ENCODE data around the gene DAB2IP. TPM values are rescaled to one million over a fixed set of nuclear protein-coding genes. Genes with fewer than 3 reads are reported as not detected.

DAB2IP gene
- total and polyA plus RNA-seq, 4 donors = 19.4 to 75.0 (median 28.7) TPM

DNA sequence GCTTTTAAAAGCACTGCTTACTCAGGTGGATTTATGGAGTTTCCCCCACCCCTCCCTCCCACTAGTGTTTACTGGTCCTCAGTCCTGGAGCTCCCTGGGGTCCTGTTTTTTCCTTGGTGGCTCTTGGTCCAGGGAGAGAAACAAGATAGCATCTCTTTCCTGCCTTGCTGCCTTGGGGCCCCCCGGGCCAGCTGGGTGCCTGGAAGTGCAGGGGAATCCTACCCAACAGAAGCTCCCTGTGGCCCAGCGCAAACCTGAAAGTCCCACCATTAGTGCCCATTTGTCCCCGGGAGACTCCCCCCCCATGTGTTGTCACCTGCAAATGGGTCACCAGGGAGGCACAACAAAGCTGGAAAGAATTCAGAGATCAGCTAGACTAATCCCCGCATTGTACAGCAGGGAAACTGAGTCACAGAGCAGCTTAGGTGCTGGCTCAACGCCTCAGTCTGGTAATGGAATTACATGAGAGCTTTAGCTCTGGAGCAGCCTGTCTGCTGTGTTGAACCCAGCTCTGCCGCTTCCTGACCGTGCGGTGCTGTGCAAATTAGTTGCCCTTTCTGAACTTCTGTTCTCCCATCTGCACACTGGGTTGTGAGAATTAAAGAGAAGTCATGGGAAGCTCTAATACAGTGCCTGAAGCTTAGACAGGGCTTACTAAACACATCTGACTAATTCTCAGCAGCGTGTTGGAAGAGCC, 38.2 kb downstream of the DAB2IP start:
- Histone ChIP-seq H3K4me3 (no peak overlapping the region), H3K4me1 (ENCODE audit: control insufficient read depth in 5 of 5, insufficient read depth in 5 of 5, low read length in 5 of 5) (peaks cover 0 to 20% (median 4%) of the 10 kb centered on the region in 5 donors), H3K9me3 (ENCODE audit: control insufficient read depth in 4 of 4, insufficient read depth in 3 of 4, low read length in 3 of 4) (no peaks in the 10 kb centered on the region), H3K9ac (ENCODE audit: insufficient read depth in 1 of 2, low read length in 2 of 2) (no peak overlapping the region), H3K27ac (ENCODE audit: low read depth in 1 of 2, low read length in 1 of 2) (no peak overlapping the region), H3K36me3 (ENCODE audit: control insufficient read depth in 4 of 4, insufficient read depth in 4 of 4, low read length in 4 of 4) (peaks cover 0 to 4% (median 0%) of the 10 kb centered on the region in 4 donors), H3K27me3 (ENCODE audit: control insufficient read depth in 3 of 3, insufficient read depth in 3 of 3, low read length in 2 of 3) (no peaks in the 10 kb centered on the region)
- ATAC-seq (ENCODE audit: insufficient read depth, low FRiP score) = no peak
- 92 to 94% methylated on average over 9 of the region's 9 CpGs for WGBS, 2 donors
- no peak for DNase-seq
- TF ChIP-seq, protein P1, sequence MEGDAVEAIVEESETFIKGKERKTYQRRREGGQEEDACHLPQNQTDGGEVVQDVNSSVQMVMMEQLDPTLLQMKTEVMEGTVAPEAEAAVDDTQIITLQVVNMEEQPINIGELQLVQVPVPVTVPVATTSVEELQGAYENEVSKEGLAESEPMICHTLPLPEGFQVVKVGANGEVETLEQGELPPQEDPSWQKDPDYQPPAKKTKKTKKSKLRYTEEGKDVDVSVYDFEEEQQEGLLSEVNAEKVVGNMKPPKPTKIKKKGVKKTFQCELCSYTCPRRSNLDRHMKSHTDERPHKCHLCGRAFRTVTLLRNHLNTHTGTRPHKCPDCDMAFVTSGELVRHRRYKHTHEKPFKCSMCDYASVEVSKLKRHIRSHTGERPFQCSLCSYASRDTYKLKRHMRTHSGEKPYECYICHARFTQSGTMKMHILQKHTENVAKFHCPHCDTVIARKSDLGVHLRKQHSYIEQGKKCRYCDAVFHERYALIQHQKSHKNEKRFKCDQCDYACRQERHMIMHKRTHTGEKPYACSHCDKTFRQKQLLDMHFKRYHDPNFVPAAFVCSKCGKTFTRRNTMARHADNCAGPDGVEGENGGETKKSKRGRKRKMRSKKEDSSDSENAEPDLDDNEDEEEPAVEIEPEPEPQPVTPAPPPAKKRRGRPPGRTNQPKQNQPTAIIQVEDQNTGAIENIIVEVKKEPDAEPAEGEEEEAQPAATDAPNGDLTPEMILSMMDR (IDR thresholded peaks at IDR 0.05; ENCODE audit: control extremely low read depth, extremely low read depth) = no peak

DNA sequence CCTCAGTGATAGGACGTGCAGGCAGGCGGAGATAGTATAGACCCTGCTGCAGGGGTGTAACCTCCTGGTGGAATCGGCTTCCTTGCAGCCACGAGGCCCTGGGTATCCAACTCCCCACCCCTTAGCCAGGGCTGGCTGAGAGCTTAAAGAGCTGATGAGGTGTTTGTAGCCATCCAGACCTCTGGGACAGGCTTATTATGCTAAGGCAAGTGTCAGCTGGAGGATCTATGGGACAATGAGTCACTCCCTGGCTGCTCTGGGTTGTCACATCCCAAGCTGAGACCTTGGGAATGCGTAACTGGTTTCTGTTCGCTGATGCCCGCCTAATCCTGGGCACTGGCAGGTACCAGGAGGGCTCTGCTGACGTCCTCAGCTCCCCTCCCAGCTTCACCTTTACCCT, 38.9 kb downstream of the DAB2IP start:
- TF ChIP-seq, protein P1 (IDR thresholded peaks at IDR 0.05; ENCODE audit: control extremely low read depth, extremely low read depth) = no peak
- peaks cover 0 to 4% (median 0%) of the 10 kb centered on the region in 4 donors for H3K36me3 ChIP-seq (ENCODE audit: control insufficient read depth in 4 of 4, insufficient read depth in 4 of 4, low read length in 4 of 4)
- no peak overlapping the region for H3K9ac ChIP-seq (ENCODE audit: insufficient read depth in 1 of 2, low read length in 2 of 2)
- no peaks in the 10 kb centered on the region for H3K27me3 ChIP-seq (ENCODE audit: control insufficient read depth in 3 of 3, insufficient read depth in 3 of 3, low read length in 2 of 3)
- DNase-seq (peak in 1 of 3 donors; percentile 13), ATAC-seq (ENCODE audit: insufficient read depth, low FRiP score) (no peak)
- H3K4me3 ChIP-seq = no peak overlapping the region
- H3K9me3 ChIP-seq (ENCODE audit: control insufficient read depth in 4 of 4, insufficient read depth in 3 of 4, low read length in 3 of 4) = no peaks in the 10 kb centered on the region
- 85 to 88% methylated on average over 8 of the region's 8 CpGs for WGBS, 2 donors
- no peak overlapping the region for H3K27ac ChIP-seq (ENCODE audit: low read depth in 1 of 2, low read length in 1 of 2)
- peaks cover 0 to 20% (median 4%) of the 10 kb centered on the region in 5 donors for H3K4me1 ChIP-seq (ENCODE audit: control insufficient read depth in 5 of 5, insufficient read depth in 5 of 5, low read length in 5 of 5)

DNA sequence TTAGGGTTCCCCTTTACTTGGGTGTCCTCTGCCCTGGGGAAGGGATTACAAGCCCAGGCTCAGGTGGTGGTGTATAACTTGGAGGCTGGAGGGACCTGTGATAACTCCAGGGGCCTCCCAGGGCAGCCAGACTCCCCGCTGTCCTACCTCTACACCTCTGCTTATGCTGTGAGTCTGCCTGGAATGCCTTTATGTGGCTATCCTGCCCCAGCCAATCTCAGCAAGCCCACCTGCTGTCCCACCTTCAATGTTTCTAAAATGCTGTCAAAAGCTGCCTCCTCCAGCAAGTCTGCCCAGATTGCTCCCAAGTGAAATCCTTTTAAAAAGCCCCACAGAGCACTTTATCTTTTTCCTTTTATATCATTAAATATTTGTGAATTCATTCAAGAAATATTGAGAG, 39.3 kb downstream of the DAB2IP start:
- no peak for ATAC-seq (ENCODE audit: insufficient read depth, low FRiP score)
- no peaks in the 10 kb centered on the region for H3K27me3 ChIP-seq (ENCODE audit: control insufficient read depth in 3 of 3, insufficient read depth in 3 of 3, low read length in 2 of 3)
- H3K9me3 ChIP-seq (ENCODE audit: control insufficient read depth in 4 of 4, insufficient read depth in 3 of 4, low read length in 3 of 4) = no peaks in the 10 kb centered on the region
- H3K9ac ChIP-seq (ENCODE audit: insufficient read depth in 1 of 2, low read length in 2 of 2) = no peak overlapping the region
- TF ChIP-seq, protein P1 (IDR thresholded peaks at IDR 0.05; ENCODE audit: control extremely low read depth, extremely low read depth) = no peak
- H3K4me1 ChIP-seq (ENCODE audit: control insufficient read depth in 5 of 5, insufficient read depth in 5 of 5, low read length in 5 of 5) = peaks cover 0 to 20% (median 4%) of the 10 kb centered on the region in 5 donors
- 94 to 96% methylated on average over 1 of the region's 1 CpG for WGBS, 2 donors
- peaks cover 0 to 4% (median 0%) of the 10 kb centered on the region in 4 donors for H3K36me3 ChIP-seq (ENCODE audit: control insufficient read depth in 4 of 4, insufficient read depth in 4 of 4, low read length in 4 of 4)
- DNase-seq = no peak
- no peak overlapping the region for H3K4me3 ChIP-seq
- no peak overlapping the region for H3K27ac ChIP-seq (ENCODE audit: low read depth in 1 of 2, low read length in 1 of 2)
